Measurements from ENCODE around the gene P2RY8.
A peak's percentile ranks its signal among the peaks of the same experiment; 100 is the strongest.

DNA sequence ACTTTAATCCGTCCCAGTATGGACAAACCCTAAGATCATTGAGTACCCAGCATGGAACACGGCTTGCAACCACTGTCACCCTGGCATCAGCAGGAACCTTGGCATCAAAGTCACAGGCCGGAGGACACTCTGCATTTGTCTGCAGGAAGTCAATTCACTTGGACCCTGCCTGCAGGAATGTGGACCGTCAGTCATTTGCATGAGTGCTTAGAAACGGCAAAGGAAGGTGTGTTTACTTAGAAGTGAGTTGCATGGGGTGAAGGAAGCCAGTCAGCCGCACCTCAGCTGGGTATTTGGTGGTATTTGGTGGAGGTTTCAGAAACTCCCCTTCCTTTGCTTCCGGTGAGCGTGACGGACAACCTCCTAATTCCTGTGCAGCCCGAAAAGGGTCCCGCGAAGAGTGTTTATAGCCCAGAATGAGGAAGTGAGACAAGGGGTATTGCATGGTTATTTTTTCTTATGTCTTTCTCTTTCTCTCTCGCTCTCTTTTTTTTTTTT is 15.5 kb downstream of the P2RY8 start:
- TF ChIP-seq LARP7 (IDR thresholded peaks at IDR 0.05) = 0 out of 2 replicates have a peak, but pooled peaks have one; percentile 33
- TF ChIP-seq, protein P1, sequence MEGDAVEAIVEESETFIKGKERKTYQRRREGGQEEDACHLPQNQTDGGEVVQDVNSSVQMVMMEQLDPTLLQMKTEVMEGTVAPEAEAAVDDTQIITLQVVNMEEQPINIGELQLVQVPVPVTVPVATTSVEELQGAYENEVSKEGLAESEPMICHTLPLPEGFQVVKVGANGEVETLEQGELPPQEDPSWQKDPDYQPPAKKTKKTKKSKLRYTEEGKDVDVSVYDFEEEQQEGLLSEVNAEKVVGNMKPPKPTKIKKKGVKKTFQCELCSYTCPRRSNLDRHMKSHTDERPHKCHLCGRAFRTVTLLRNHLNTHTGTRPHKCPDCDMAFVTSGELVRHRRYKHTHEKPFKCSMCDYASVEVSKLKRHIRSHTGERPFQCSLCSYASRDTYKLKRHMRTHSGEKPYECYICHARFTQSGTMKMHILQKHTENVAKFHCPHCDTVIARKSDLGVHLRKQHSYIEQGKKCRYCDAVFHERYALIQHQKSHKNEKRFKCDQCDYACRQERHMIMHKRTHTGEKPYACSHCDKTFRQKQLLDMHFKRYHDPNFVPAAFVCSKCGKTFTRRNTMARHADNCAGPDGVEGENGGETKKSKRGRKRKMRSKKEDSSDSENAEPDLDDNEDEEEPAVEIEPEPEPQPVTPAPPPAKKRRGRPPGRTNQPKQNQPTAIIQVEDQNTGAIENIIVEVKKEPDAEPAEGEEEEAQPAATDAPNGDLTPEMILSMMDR (IDR thresholded peaks at IDR 0.05 in 2 of 3, conservative IDR thresholded peaks at IDR 0.05 in 1 of 3; ENCODE audit: control insufficient read depth in 2 of 3, extremely low read depth in 1 of 3, insufficient read depth in 1 of 3, low read depth in 3 of 3, low read length in 3 of 3) = no peak
- peak in 1 of 2 experiments; percentile 64; a peak in 1 of 3 replicates for TF ChIP-seq EGR1 (IDR thresholded peaks at IDR 0.05; ENCODE audit: borderline replicate concordance in 1 of 2, low read depth in 2 of 2, low read length in 2 of 2)
- TF ChIP-seq PAX8 (IDR thresholded peaks at IDR 0.05) = no peak
- TF ChIP-seq MXI1 (IDR thresholded peaks at IDR 0.05; ENCODE audit: low read depth, low read length) = peak; percentile 77
- TF ChIP-seq ZZZ3 (IDR thresholded peaks at IDR 0.05; ENCODE audit: control insufficient read depth, insufficient read length, low read depth) = no peak
- TF ChIP-seq GABPA (IDR thresholded peaks at IDR 0.05; ENCODE audit: low read depth) = peak; percentile 86
- peak; percentile 95 for TF ChIP-seq POU2F2 (IDR thresholded peaks at IDR 0.05; ENCODE audit: borderline replicate concordance, low read depth, low read length)
